ENCODE results near the gene SPOP.

Gene SPOP

DNA sequence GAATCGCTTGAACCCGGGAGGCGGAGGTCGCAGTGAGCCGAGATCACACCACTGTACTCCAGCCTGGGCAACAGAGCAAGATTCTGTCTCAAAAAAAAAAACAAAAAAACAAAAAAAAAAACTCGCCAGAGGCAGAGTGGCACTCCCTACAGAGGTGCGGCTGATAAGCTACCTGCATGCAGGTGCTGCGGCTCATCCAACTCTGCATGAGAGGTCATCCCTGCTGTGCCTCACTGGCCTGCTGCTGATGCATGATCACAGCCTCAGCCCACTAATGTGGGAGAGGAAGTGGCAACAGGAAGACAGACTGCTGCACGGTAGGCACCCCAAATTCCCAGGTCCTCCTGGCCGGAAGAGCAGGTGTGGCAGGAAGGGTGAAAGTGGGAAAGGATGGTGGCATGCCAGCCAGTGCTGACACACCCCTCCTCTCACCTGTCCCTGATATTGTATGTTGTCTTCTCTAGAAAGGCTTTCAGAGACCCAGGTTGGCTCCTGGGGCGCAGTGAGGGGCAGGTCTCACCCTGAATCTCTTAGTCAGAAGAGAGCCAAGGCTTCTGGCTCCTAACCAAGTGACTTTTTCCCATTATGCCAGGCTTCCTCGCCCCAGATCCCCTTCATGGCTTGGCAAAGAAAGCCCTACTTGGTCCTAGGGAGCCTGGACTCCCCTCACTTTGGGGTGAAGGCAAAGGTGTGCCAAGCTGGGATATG lies 90.4 kb downstream of the SPOP start:
- H3K9me3 ChIP-seq (ENCODE audit: control insufficient read depth, low read length), result no peaks in the 10 kb centered on the region
- H3K4ac ChIP-seq (ENCODE audit: low read depth in 1 of 2, low read length in 2 of 2), result no peak overlapping the region
- H3K27me3 ChIP-seq (ENCODE audit: control insufficient read depth in 1 of 2, insufficient read depth in 1 of 2, low read length in 2 of 2), result no peaks in the 10 kb centered on the region
- no peak overlapping the region for H2BK5ac ChIP-seq (ENCODE audit: low read depth, low read length, poor library complexity, severe bottlenecking)
- H3K4me1 ChIP-seq (ENCODE audit: control insufficient read depth, insufficient read depth, low read depth, low read length), result peaks cover 17% of the 10 kb centered on the region
- no peak overlapping the region for H3K27ac ChIP-seq (ENCODE audit: low read length, poor library complexity, severe bottlenecking)
- no peak overlapping the region for H3K14ac ChIP-seq (ENCODE audit: low read length in 2 of 2)
- no peak overlapping the region for H2BK120ac ChIP-seq (ENCODE audit: low read depth, low read length)
- no peak overlapping the region for H2AK5ac ChIP-seq (ENCODE audit: low read length, severe bottlenecking)
- WGBS, result 87% methylated on average over 10 of the region's 12 CpGs
- DNase-seq, result no peak
- peaks cover 16 to 21% of the 10 kb centered on the region in 2 experiments for H3K36me3 ChIP-seq (ENCODE audit: control insufficient read depth in 1 of 2, insufficient read depth in 2 of 2, low read depth in 1 of 2, low read length in 2 of 2)
- no peak overlapping the region for H4K8ac ChIP-seq (ENCODE audit: low read length)
- no peak overlapping the region for H3K18ac ChIP-seq (ENCODE audit: low read depth in 1 of 2, low read length in 2 of 2)
- H2BK15ac ChIP-seq (ENCODE audit: low read depth, poor library complexity, severe bottlenecking), result no peak overlapping the region
- H3K4me3 ChIP-seq (ENCODE audit: insufficient read depth in 1 of 2, low read depth in 1 of 2, low read length in 2 of 2), result no peak overlapping the region
- no peak overlapping the region for H4K91ac ChIP-seq (ENCODE audit: low read length)
- no peak overlapping the region for H3K9ac ChIP-seq (ENCODE audit: low read length)
- H2BK12ac ChIP-seq (ENCODE audit: low read length in 2 of 2), result no peak overlapping the region
- H3K79me1 ChIP-seq (replicated peaks; ENCODE audit: low read length, poor library complexity, severe bottlenecking), result peaks cover 5% of the 10 kb centered on the region
- H2AFZ ChIP-seq (ENCODE audit: low read depth, low read length), result no peak overlapping the region
- H3K23ac ChIP-seq (ENCODE audit: low read length in 2 of 2), result no peak overlapping the region
- H3K4me2 ChIP-seq (ENCODE audit: low read length, poor library complexity, severe bottlenecking), result no peak overlapping the region

DNA sequence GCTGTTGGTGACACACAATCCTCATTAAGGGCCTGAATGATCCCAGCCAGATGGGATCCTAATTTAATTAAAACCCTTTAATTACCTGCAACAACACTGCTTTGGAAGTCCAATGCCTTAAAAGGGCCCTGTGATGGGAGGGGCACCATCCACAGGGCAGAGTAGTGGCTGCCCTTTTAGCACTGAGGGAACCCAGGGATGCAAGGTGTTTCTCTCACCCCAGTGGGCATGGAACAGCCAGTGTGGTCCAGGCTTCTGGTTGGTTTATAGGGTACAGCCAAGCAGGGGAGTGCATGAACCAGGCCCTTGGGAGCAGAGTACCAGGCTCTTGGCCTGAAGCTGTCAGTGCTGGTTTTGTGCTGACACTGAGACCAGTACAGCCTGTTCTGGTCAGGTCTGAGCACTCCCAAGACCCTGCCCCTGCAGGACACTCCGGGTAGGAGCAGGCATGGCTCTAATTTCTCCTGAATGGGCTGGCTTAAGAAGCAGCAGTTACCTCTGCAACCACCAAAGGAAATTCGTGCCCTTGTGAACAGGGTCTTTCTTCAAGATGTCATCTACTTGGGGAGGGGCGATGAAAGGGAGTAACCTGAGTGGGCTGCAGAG lies 92.4 kb downstream of the SPOP start:
- 62% methylated on average over 3 of the region's 3 CpGs for WGBS
- Histone ChIP-seq H4K91ac (ENCODE audit: low read length) (no peak overlapping the region), H3K4me1 (ENCODE audit: control insufficient read depth, insufficient read depth, low read depth, low read length) (peaks cover 22% of the 10 kb centered on the region)

DNA sequence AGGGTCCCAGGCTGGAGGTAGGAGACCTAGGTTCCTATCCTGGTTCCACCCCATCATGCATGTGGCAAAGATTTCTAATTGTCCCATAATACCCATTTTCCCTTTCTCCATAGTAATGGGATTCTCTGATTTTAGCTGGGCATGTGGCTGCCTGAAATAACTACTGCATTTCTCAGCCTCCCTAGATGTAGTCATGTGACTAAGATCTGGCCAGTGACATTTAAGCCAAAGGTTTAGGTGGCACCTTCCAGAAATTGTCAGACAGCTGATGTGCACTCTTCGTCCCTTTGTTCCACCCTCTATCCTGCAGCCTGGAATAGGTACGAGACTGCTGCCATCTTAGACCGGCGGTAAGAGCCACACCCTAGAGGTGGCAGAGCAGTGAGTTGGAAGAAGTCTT lies 94.0 kb downstream of the SPOP start:
- Histone ChIP-seq H2BK15ac (ENCODE audit: low read depth, poor library complexity, severe bottlenecking) (no peak overlapping the region), H3K79me1 (replicated peaks; ENCODE audit: low read length, poor library complexity, severe bottlenecking) (no peaks in the 10 kb centered on the region), H3K18ac (ENCODE audit: low read depth in 1 of 2, low read length in 2 of 2) (no peak overlapping the region), H4K8ac (ENCODE audit: low read length) (no peak overlapping the region), H3K4me3 (ENCODE audit: insufficient read depth in 1 of 2, low read depth in 1 of 2, low read length in 2 of 2) (no peak overlapping the region), H2BK12ac (ENCODE audit: low read length in 2 of 2) (no peak overlapping the region), H3K4me2 (ENCODE audit: low read length, poor library complexity, severe bottlenecking) (no peak overlapping the region), H3K14ac (ENCODE audit: low read length in 2 of 2) (no peak overlapping the region), H3K36me3 (ENCODE audit: control insufficient read depth in 1 of 2, insufficient read depth in 2 of 2, low read depth in 1 of 2, low read length in 2 of 2) (peaks cover 0 to 18% of the 10 kb centered on the region in 2 experiments), H2AFZ (ENCODE audit: low read depth, low read length) (no peak overlapping the region), H3K27ac (ENCODE audit: low read length, poor library complexity, severe bottlenecking) (no peak overlapping the region), H3K9ac (ENCODE audit: low read length) (no peak overlapping the region), H3K4me1 (ENCODE audit: control insufficient read depth, insufficient read depth, low read depth, low read length) (peaks cover 17% of the 10 kb centered on the region), H3K27me3 (ENCODE audit: control insufficient read depth in 1 of 2, insufficient read depth in 1 of 2, low read length in 2 of 2) (no peaks in the 10 kb centered on the region), H3K23ac (ENCODE audit: low read length in 2 of 2) (no peak overlapping the region), H2BK5ac (ENCODE audit: low read depth, low read length, poor library complexity, severe bottlenecking) (no peak overlapping the region), H2AK5ac (ENCODE audit: low read length, severe bottlenecking) (no peak overlapping the region), H2BK120ac (ENCODE audit: low read depth, low read length) (no peak overlapping the region), H4K91ac (ENCODE audit: low read length) (no peak overlapping the region), H3K4ac (ENCODE audit: low read depth in 1 of 2, low read length in 2 of 2) (no peak overlapping the region), H3K9me3 (ENCODE audit: control insufficient read depth, low read length) (no peaks in the 10 kb centered on the region)
- WGBS, result 100% methylated on average over 4 of the region's 4 CpGs
- no peak for DNase-seq

More for the DNA sequence above, 92.4 kb downstream of the SPOP start:
- no peak overlapping the region for H2BK15ac ChIP-seq (ENCODE audit: low read depth, poor library complexity, severe bottlenecking)
- no peak overlapping the region for H3K9ac ChIP-seq (ENCODE audit: low read length)
- H3K4me3 ChIP-seq (ENCODE audit: insufficient read depth in 1 of 2, low read depth in 1 of 2, low read length in 2 of 2), result no peak overlapping the region
- H2AFZ ChIP-seq (ENCODE audit: low read depth, low read length), result no peak overlapping the region
- no peak overlapping the region for H2BK120ac ChIP-seq (ENCODE audit: low read depth, low read length)
- no peak overlapping the region for H4K8ac ChIP-seq (ENCODE audit: low read length)
- H3K4ac ChIP-seq (ENCODE audit: low read depth in 1 of 2, low read length in 2 of 2), result no peak overlapping the region
- H3K18ac ChIP-seq (ENCODE audit: low read depth in 1 of 2, low read length in 2 of 2), result no peak overlapping the region
- H2BK5ac ChIP-seq (ENCODE audit: low read depth, low read length, poor library complexity, severe bottlenecking), result no peak overlapping the region
- H3K23ac ChIP-seq (ENCODE audit: low read length in 2 of 2), result no peak overlapping the region
- no peaks in the 10 kb centered on the region for H3K9me3 ChIP-seq (ENCODE audit: control insufficient read depth, low read length)
- DNase-seq, result no peak
- peaks cover 2 to 18% of the 10 kb centered on the region in 2 experiments for H3K36me3 ChIP-seq (ENCODE audit: control insufficient read depth in 1 of 2, insufficient read depth in 2 of 2, low read depth in 1 of 2, low read length in 2 of 2)
- no peaks in the 10 kb centered on the region for H3K79me1 ChIP-seq (replicated peaks; ENCODE audit: low read length, poor library complexity, severe bottlenecking)
- H2BK12ac ChIP-seq (ENCODE audit: low read length in 2 of 2), result no peak overlapping the region
- no peak overlapping the region for H3K14ac ChIP-seq (ENCODE audit: low read length in 2 of 2)
- no peaks in the 10 kb centered on the region for H3K27me3 ChIP-seq (ENCODE audit: control insufficient read depth in 1 of 2, insufficient read depth in 1 of 2, low read length in 2 of 2)
- H3K4me2 ChIP-seq (ENCODE audit: low read length, poor library complexity, severe bottlenecking), result no peak overlapping the region
- H3K27ac ChIP-seq (ENCODE audit: low read length, poor library complexity, severe bottlenecking), result no peak overlapping the region
- H2AK5ac ChIP-seq (ENCODE audit: low read length, severe bottlenecking), result no peak overlapping the region

DNA sequence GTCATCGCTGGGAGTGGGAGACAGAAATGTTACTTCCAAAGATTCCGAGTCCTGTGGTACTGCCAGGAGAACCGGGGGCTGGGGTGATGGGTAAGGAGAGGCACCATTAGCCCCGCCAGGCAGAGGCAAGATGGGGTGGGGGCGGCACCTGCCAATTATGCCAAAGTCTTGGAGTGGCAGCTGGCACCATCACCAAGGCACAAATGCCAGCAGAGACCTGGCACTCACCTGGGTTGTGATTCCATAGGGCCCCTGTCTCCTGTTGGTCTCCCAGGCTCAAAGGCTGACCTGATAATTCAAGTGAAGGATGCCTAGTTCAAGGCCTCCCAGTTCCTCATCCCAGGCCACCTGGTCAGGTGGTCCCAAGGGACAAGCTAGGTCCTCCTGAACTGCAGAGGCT lies 94.7 kb downstream of the SPOP start:
- H2AK5ac ChIP-seq (ENCODE audit: low read length, severe bottlenecking), result no peak overlapping the region
- H3K4me3 ChIP-seq (ENCODE audit: insufficient read depth in 1 of 2, low read depth in 1 of 2, low read length in 2 of 2), result no peak overlapping the region
- no peaks in the 10 kb centered on the region for H3K79me1 ChIP-seq (replicated peaks; ENCODE audit: low read length, poor library complexity, severe bottlenecking)
- no peak overlapping the region for H2AFZ ChIP-seq (ENCODE audit: low read depth, low read length)
- H3K27ac ChIP-seq (ENCODE audit: low read length, poor library complexity, severe bottlenecking), result no peak overlapping the region
- peaks cover 12% of the 10 kb centered on the region for H3K4me1 ChIP-seq (ENCODE audit: control insufficient read depth, insufficient read depth, low read depth, low read length)
- no peak overlapping the region for H3K4ac ChIP-seq (ENCODE audit: low read depth in 1 of 2, low read length in 2 of 2)
- H3K36me3 ChIP-seq (ENCODE audit: control insufficient read depth in 1 of 2, insufficient read depth in 2 of 2, low read depth in 1 of 2, low read length in 2 of 2), result peaks cover 0 to 15% of the 10 kb centered on the region in 2 experiments
- no peaks in the 10 kb centered on the region for H3K9me3 ChIP-seq (ENCODE audit: control insufficient read depth, low read length)
- H2BK12ac ChIP-seq (ENCODE audit: low read length in 2 of 2), result no peak overlapping the region
- no peak overlapping the region for H4K91ac ChIP-seq (ENCODE audit: low read length)
- H3K14ac ChIP-seq (ENCODE audit: low read length in 2 of 2), result no peak overlapping the region
- no peak overlapping the region for H3K18ac ChIP-seq (ENCODE audit: low read depth in 1 of 2, low read length in 2 of 2)
- H2BK15ac ChIP-seq (ENCODE audit: low read depth, poor library complexity, severe bottlenecking), result no peak overlapping the region
- H3K9ac ChIP-seq (ENCODE audit: low read length), result no peak overlapping the region
- H3K23ac ChIP-seq (ENCODE audit: low read length in 2 of 2), result no peak overlapping the region
- no peak overlapping the region for H2BK5ac ChIP-seq (ENCODE audit: low read depth, low read length, poor library complexity, severe bottlenecking)
- no peak overlapping the region for H2BK120ac ChIP-seq (ENCODE audit: low read depth, low read length)
- DNase-seq, result no peak
- WGBS, result 98% methylated on average over 5 of the region's 5 CpGs
- peaks cover 3 to 4% of the 10 kb centered on the region in 2 experiments for H3K27me3 ChIP-seq (ENCODE audit: control insufficient read depth in 1 of 2, insufficient read depth in 1 of 2, low read length in 2 of 2)
- H4K8ac ChIP-seq (ENCODE audit: low read length), result no peak overlapping the region
- no peak overlapping the region for H3K4me2 ChIP-seq (ENCODE audit: low read length, poor library complexity, severe bottlenecking)
